Cardiac septum (tissue), 1 donor: Measurements from ENCODE around the gene STXBP2. TPM values are rescaled to one million over a fixed set of nuclear protein-coding genes. Genes with fewer than 3 reads are reported as not detected.
A peak's percentile ranks its signal among the peaks of the same experiment; 100 is the strongest.
"Not testable (repeated sequence)": the region's sequence is repeated elsewhere in the genome, so short reads cannot be mapped to it uniquely, and the experiment has no call there.

Source experiments
- DNase-seq: peaks from one replicate; pipeline ENCODE4 v3.0.0-alpha.2; 2020; ENCODE audit warnings: low spot score
- intact Hi-C: fragments of 100-400 bp; cut with DNase I; formaldehyde crosslinking; loops from one replicate; pipeline ENCODE4 v1.14.0; 2022
- total RNA-seq: library from RNA; stranded (reverse); fragmentation: NEBNext Ultra II Directional; extraction: Animal tissue kit (Norgen Biotek cat#: 25700); gene quantifications from one replicate; pipeline ENCODE4 v1.2.1, GENCODE V29; 2021
- donor health status: DM: no; HTN: no; CAD: no.

STXBP2 gene
- total RNA-seq, 1 donor from 2014 or later, result 4.0 TPM

DNA sequence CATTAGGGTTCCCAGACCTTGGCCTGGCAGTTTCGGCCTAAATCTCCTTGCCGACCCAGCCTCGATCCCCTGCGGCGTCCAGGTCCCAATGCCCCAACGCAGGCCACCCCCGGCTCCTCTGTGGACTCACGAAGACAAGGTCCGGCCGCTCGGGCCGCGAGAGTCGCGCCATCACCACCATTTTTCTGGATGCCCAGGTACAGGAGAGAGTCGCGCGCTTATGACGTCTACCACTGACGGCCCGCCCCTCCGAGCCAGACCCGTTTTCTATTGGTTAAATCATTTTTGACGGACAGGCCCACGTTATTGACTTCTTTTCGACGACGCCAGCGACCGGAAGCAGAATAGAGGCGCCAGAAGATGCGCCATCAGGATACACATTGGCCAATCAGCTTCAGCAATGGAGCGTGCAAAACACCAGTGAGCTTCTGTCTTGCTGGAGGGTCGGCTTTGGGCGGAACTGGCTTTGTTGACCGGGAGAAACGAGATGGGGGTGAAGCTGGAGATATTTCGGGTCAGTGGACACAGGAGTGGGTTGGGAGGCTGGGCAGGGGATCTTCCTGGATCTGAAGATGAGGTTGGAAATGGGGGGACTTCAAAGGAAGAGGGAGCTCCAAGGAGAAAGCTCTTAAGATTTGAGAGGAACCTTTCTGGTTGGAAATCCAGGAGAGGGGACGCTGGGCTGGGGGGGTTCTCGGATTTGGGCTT is 7.4 kb upstream of the STXBP2 start, which contains the start of the genes PET100 and XAB2:
Gene PET100, plus strand, starts transcription at position 447 of the 708 bp plus-strand sequence. Its CDS starts 41 bp downstream, at position 488.
Gene XAB2, minus strand, starts transcription at position 199 of the 708 bp plus-strand sequence. Its CDS starts 18 bp downstream, at position 181.
- intact Hi-C loops, result no loop called here
- DNase-seq, result peak; percentile 97

DNA sequence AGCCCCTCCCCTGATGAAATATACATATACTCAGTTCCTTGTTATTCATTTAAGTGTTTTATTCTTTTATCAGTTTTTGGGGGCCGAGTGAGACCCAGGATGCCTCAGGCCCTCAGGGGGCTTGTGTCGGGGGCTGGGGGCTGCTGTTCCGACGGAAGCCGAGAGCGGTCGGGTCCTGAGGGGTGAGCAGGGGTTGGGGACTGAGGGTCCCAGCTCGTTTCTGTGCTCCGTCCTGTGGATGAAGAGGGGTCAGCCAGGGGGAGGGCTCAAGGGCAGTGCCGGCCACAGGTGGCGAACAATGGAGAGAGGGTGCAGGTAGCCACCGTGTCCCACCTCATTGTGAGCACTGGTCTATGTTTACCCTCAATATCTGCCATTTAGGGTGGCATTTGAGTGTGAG is 5.3 kb upstream of the STXBP2 start:
- no peak for DNase-seq
- intact Hi-C loops, result no loop called here

DNA sequence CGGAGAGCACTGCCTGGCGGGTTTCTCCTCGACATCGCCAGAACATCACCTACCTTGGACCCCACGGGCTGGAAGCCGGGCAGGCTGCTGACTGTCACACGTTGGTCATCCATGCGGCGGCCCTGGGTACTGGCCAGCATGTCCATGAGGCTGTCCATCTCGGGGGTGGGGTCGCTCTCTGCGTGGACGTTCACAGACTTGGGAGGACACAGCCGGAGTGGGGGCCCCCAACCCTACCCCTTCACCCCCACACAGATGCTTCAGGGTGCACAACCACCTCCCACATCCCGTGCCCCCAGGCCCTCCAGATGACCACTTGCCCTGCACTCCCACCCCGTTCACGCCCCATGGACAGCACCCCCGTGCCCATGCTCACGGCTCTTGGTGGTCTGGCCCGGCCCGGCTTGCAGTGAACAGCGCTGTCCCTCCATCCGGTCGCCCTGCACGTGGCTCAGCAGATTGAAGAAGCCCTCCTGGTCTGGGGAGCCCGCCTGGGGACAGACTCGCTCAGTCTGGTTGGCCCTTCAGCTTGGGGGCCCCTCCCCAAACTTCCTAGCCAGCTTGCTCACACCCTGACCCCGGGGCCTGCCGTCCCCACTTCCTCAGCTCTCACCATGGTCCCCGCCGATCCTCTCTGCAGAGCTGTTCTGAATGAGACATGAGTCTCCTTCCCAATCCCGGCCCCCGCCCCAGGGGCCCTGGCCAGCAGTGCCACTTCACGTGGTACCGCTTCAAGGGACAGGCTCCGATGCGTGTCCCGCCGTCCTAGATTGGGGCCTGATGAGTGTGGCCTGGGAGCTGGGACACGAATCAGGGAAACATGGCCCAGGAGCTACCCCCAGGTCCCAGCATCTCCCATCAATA is 4.3 kb upstream of the STXBP2 start:
- intact Hi-C loops, result no loop called here
- DNase-seq, result no peak

DNA sequence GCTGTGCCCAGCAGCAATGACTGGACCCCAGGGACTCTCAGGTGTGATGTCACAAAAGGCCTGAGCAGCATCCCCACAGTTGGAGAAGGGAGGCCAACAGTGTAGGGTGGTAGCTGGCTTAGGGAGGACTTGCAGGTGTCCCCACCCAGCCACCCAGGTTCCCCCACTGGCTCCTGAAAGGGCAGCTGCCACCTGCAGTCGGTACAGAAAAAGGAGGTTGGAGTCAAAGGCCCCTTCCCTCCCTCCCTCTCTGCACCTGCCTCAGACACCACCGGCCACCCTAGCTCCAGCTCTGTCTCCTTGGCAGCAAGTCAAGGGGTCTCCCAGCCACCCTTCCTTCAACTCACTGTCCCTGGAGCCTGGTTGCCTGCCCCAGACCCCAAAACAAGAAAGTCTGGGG is 3.2 kb upstream of the STXBP2 start, which contains the start of gene PCP2:
Gene PCP2, minus strand, starts transcription at position 22 of the 400 bp plus-strand sequence. CDS start 262 bp downstream, outside the sequence.
- intact Hi-C loops, result no loop called here
- no peak for DNase-seq

DNA sequence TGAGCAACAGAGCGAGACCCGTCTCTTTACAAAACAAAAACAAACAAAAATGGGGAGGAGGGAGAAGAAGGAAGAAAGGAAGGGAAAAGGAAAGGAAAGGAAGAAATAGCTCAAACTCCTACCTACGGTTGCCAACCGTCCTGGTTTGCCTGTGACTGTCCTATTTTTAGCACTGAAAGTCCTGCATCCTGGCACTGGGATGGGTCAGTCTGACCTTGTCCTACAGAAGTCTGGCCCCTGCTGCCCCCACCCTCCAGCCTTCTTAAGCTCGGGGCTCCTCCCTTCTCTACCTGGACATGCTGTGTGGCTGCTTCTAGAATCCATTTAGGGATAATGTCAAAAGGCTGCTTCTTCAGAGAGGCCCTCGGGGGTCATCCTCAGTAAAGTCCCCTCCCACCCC is 1.2 kb upstream of the STXBP2 start:
- intact Hi-C loops, result no loop called here

DNA sequence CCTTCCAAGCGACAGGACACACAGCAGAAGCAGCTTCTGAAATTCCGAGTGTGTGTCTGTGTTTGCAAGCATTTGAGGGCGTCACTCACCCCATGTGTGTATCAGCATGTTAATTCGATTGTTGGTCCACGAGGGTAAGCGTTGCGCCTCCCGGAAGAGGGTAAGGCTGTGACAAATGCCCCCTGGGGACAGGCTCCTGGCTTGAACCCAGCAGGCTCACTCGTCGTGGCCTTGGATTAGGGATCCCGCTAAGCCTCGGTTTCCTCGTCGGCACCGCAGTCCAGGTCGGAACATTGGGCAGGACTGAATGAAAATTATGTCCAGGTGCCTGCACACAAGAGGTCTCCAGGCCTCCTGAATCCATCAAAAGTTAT is 606 bp upstream of the STXBP2 start:
- intact Hi-C loops, result no loop called here
- DNase-seq, result no peak

More for the DNA sequence above, 1.2 kb upstream of the STXBP2 start:
- DNase-seq, result no peak

DNA sequence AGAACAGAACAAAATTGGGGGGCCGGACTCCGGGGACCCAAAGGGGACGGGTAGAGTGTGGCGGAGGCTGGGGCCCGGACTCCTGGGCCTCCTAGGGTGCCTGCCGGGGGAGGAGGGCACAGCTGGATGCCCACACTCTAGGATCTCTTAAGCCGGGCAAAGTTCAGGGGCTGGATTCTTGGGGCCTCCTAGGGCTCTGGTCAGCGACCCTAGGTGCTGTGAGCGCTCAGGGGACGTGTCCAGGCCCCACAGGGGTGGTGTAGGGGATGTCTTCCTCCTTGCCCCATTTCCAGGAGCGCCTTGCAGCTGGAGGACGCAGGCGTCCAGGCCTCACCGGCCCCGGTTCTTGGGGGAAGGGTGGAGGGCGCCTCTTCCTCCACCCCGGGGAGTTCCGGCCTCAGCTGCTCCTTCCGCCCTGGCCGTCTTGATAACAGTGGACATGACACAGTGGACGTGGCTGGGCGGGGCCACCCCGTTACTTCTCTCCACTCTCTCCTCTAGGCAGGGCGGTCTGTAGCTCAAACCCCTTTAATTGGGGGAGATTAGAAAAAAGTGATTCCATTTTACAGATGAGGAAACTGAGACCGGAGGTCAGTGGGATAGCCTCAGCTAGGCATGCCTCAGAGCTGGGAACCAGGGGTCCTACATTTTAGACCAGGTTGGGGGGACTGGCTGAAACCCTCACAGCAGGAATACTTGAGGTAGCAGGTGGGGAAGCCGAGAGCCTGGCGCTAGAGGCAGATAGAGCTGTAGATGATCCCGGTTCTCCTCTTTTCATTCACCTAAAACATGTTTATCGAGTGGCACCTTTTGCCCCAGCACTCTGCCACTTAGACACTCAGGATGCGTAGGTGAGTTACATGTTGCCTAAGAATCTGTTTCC is 705 bp downstream of the STXBP2 start:
- intact Hi-C loops, result no loop called here
- DNase-seq, result peak; percentile 91

DNA sequence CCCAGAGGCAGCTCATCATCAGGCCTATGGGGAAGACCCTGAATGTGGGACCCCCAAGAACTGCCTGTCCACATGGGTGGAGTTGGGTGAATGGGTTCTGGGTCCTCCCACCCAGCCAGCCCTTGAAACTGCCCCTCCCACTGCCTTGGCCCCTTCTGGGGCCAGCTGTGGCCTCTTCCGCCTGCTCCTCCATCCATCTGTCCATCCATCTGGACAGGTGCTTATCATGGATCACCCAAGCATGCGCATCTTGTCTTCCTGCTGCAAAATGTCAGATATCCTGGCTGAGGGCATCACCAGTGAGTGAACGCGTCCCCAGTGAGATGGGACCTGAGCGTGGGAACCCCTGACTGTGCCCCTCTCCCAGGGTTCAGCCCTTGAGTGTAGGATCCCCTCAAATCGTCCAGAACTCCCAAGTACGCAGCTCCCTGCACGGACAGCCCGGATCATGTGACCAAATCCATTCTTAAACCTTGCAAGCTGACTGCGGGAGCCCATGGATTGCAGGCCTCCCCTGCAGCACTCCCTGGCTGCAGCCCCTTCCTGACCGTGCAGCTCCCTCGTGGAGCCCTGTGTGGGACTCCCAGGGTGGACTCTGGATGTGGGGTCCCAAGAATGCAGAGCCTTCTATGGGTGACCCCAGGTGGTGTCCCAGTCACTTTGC is 2.0 kb downstream of the STXBP2 start:
- intact Hi-C loops, result no loop called here
- no peak for DNase-seq

DNA sequence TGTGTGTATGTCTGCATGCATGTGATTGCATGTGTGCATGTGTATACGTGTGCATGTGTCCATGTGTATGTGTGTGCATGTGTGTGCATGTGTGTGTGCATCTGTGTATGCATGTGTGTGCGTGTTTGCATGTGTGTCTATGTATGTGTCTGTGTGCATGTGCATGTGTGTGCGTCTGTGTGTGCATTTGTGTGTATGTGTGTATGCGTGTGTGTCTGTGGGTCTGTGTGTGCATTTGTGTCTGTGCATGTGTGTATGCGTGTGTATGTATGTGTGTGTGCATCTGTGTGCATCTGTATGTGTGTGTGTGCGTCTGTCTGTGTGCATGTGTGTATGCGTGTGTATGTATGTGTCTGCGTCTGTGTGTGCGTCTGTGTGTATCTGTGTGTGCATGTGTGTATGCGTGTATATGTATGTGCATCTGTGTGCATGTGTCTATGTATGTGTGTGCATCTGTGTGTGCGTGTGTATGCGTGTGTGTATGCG is 3.0 kb downstream of the STXBP2 start:
- intact Hi-C loops, result no loop called here
- DNase-seq, result no peak

DNA sequence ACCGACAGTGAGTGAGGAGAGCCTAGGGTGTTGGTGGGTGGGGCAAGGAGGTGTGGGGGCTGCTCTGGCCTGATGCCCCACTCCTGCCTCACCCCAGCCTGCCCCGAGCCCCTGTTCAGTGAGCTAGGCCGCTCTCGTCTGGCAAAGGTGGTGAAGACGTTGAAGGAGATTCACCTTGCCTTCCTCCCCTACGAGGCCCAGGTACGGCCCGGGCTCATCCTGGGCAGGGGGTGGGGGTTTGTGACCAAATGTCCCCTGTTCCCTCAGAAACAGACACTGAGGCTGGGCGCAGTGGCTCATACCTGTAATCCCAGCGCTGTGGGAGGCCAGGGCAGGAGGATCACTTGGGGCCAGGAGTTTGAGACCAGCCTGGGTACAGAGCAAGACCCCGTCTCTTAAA is 3.9 kb downstream of the STXBP2 start:
- DNase-seq, result no peak
- intact Hi-C loops, result no loop called here

DNA sequence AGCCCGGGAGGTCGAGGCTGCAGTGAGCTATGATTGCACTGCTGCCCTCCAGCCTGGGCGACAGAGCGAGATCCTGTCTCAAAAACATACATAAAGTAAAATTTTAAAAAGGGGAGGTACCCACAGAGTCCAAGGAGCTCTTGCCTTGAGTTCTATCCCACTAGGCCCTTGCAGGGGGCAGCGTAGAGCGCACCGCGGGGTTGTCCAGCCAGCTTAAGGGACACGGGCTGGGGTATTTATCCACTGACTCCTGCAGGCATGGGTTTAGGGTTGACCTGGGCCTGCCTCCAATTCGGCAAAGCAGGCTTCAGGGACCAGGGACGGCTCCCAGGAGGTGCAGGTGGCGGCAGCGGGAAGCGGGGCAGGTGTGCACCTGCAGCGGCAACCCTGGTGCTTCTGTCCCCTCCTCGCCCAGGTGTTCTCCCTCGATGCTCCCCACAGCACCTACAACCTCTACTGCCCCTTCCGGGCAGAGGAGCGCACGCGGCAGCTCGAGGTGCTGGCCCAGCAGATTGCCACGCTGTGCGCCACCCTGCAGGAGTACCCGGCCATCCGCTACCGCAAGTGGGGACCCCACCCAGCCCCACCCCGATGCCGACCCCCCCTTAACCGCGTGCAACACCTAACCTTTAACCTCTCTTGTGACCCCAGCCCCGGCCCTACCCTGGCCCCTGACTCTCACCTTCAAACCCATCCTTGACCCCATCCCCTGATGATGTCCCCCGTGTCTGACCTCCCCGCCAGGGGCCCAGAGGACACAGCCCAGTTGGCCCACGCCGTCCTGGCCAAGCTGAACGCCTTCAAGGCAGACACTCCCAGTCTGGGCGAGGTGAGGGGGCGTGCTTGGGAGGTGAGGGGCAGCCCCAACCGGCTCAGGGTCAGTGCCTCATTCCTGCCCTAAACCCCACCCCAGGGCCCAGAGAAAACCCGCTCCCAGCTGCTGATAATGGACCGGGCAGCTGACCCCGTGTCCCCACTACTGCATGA is 4.7 kb downstream of the STXBP2 start:
- intact Hi-C loops, result no loop called here
- DNase-seq, result no peak

DNA sequence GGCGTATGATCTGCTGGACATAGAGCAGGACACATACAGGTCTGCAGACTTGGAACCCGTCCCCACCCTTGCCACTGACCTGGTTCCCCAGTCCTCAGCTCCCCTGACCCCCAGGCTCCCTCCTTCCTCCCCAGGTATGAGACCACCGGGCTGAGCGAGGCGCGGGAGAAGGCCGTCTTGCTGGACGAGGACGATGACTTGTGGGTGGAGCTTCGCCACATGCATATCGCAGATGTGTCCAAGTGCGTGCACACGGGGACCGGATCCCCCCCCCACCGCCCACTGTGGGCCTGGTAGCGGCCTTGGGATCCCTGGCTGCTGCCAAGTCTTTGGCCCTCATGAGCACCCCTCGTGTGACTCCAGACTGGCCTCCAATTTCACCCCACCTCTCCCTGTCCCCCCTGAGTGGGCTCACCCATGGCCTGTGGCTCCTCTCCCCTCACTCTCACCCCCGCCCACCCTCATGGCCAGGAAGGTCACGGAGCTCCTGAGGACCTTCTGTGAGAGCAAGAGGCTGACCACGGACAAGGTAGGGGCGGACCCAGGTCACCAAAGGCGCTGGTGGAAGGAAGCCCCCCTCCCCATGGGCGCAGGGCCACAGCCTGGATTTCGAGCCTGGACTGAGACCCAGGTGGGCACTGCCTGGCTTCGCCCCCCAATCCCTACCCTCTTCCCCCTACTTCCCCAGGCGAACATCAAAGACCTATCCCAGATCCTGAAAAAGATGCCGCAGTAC is 5.6 kb downstream of the STXBP2 start:
- no peak for DNase-seq
- intact Hi-C loops, result no loop called here

DNA sequence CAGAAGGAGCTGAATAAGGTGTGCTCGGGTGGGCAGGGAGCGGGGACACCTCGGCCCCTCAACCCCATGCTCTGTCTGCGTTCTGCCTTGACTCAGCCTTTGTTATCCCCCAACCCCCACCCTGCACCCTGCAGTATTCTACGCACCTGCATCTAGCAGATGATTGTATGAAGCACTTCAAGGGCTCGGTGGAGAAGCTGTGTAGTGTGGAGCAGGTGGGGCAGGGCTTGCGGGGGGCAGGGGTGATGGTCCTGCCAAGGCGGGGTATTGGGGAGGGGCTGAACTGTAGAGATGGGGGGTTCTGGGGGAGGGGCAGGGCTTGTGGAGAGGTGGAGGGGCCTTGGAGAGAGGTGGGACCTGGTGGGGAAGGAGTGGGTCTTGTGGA is 6.1 kb downstream of the STXBP2 start:
- intact Hi-C loops, result no loop called here
- no peak for DNase-seq

DNA sequence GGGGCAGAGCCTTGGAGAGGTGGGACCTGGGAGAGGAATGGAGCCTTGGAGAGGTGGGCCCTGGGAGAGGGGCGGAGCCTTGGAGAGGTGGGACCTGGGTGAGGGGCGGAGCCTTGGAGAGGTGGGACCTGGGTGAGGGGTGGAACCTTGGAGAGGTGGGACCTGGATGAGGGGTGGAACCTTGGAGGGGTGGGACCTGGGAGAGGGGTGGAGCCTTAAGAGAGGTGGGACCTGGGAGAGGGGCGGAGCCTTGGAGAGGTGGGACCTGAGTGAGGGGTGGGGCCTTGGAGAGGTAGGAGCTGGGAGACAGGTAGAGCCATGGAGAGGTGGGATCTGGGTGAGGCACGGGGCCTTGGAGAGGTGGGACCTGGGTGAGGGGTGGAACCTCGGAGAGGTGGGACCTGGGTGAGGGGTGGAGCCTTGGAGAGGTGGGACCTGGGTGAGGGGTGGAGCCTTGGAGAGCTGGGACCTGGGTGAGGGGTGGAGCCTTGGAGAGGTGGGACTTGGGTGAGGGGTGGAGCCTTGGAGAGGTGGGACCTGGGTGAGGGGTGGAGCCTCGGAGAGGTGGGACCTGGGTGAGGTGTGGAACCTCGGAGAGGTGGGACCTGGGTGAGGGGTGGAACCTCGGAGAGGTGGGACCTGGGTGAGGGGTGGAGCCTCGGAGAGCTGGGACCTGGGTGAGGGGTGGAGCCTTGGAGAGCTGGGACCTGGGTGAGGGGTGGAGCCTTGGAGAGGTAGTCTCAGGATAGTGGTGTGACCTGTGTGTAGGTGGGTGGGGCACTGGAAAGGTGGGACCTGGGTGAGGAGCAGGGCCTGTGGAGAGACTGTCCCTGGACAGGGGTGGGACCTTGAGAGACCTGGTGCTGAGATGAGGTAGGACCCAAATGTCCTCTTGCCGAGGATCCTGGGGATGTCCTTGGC is 7.0 kb downstream of the STXBP2 start:
- DNase-seq, intact Hi-C loops: not testable (repeated sequence)

DNA sequence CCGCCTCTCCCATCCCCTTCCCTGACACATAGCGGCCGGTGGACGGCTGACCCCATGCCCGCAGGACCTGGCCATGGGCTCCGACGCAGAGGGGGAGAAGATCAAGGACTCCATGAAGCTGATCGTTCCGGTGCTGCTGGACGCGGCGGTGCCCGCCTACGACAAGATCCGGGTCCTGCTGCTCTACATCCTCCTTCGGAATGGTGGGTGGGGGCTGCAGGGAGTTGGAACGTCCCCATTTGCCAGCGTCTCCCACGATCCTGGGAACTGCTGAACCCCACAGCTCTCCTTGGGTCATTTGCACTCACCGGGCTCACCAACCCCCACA is 7.6 kb downstream of the STXBP2 start:
- intact Hi-C loops, result no loop called here

DNA sequence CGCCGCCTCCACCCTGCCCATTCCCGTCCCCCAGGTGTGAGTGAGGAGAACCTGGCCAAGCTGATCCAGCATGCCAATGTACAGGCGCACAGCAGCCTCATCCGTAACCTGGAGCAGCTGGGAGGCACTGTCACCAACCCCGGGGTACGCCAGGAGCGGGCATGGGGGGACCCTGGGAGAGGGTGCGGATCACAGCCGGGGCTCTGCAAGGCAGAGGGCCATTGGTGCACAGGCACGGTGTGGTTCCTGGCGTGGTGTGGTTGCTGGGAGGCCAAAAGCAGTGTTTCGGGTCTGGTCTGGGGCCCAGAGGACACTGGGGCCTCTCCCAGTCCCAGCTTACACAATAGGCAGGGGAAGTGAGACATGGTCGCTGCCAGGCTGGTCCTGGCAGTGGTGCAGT is 8.3 kb downstream of the STXBP2 start:
- no peak for DNase-seq
- intact Hi-C loops, result no loop called here

More for the DNA sequence above, 7.6 kb downstream of the STXBP2 start:
- no peak for DNase-seq
